Uterus (tissue), 4 donors: ENCODE results near the gene NEGR1. TPM values are rescaled to one million over a fixed set of nuclear protein-coding genes. Genes with fewer than 3 reads are reported as not detected.

ENCODE experiments used
- DNase-seq, 2 donors: peaks; one replicate each; pipeline ENCODE4 v3.0.0-alpha.2; 2019 to 2020
- H3K27ac ChIP-seq, 2 donors: fragments of 200-600 bp; sonication (generic); 1 replicate in 1 of 2; 2 replicates in 1 of 2; pipeline ENCODE4 v1.5.1; 2016 to 2018
- H3K27me3 ChIP-seq, 2 donors: fragments of 200-600 bp; sonication (generic); one replicate each; pipeline ENCODE4 v1.5.1; 2018 to 2019; ENCODE audit warnings: control low read depth in 1 of 2
- H3K36me3 ChIP-seq, 2 donors: fragments of 200-600 bp; sonication (generic); one replicate each; pipeline ENCODE4 v1.5.1; 2019; ENCODE audit warnings: control low read depth in 1 of 2
- H3K4me1 ChIP-seq, 2 donors: fragments of 200-600 bp; sonication (generic); one replicate each; pipeline ENCODE4 v1.5.1; 2018 to 2019; ENCODE audit warnings: control low read depth in 1 of 2
- H3K4me3 ChIP-seq, 2 donors: fragments of 200-600 bp; sonication (generic); 1 replicate in 1 of 2; 2 replicates in 1 of 2; pipeline ENCODE4 v1.5.1; 2018 to 2019; ENCODE audit warnings: mild to moderate bottlenecking in 1 of 2
- H3K9me3 ChIP-seq, 2 donors: fragments of 200-600 bp; sonication (generic); one replicate each; pipeline ENCODE4 v1.5.1; 2019; ENCODE audit warnings: control low read depth in 1 of 2
- POLR2A ChIP-seq, 2 donors: fragments of 450-650 bp; IDR thresholded peaks; one replicate each; pipeline ENCODE4 v1.6.1; 2016; ENCODE audit warnings: antibody characterized with exemption in 2 of 2, mild to moderate bottlenecking in 1 of 2, moderate library complexity in 1 of 2
- intact Hi-C: fragments of 100-400 bp; cut with DNase I; formaldehyde crosslinking; loops from one replicate; pipeline ENCODE4 v1.15.1; 2023; ENCODE audit warnings: low total_unique reads
- total RNA-seq, 4 donors: library from RNA; depleted of rRNA in 3 of 4; stranded (reverse); fragments of >200 nt in 3 of 4; gene quantifications; one replicate each; pipeline versions ENCODE4 v1.1.0 to v1.2.4, GENCODE V29; 2014 to 2023
- TF ChIP-seq, protein P1 (sequence below), 4 experiments: fragments of 200-600 bp in 2 of 4; fragments of 450-650 bp in 2 of 4; sonication (generic) in 2 of 4; IDR thresholded peaks; one replicate each; pipeline ENCODE4 v1.5.1; 2016 to 2019; ENCODE audit warnings: antibody characterized with exemption in 4 of 4, mild to moderate bottlenecking in 2 of 4, moderate library complexity in 1 of 4
- donor health status: DM: yes; HTN: yes; CAD: no.

NEGR1 gene
- total RNA-seq, 4 donors from 2014 or later = 6.7 to 42.9 (median 33.3) TPM

GRCh38 chr1:72177711-72178110 is 104.6 kb downstream of the NEGR1 start:
- no peak overlapping the region for H3K27ac ChIP-seq
- no peak for DNase-seq
- TF ChIP-seq POLR2A (IDR thresholded peaks at IDR 0.05) = no peak
- TF ChIP-seq, protein P1, sequence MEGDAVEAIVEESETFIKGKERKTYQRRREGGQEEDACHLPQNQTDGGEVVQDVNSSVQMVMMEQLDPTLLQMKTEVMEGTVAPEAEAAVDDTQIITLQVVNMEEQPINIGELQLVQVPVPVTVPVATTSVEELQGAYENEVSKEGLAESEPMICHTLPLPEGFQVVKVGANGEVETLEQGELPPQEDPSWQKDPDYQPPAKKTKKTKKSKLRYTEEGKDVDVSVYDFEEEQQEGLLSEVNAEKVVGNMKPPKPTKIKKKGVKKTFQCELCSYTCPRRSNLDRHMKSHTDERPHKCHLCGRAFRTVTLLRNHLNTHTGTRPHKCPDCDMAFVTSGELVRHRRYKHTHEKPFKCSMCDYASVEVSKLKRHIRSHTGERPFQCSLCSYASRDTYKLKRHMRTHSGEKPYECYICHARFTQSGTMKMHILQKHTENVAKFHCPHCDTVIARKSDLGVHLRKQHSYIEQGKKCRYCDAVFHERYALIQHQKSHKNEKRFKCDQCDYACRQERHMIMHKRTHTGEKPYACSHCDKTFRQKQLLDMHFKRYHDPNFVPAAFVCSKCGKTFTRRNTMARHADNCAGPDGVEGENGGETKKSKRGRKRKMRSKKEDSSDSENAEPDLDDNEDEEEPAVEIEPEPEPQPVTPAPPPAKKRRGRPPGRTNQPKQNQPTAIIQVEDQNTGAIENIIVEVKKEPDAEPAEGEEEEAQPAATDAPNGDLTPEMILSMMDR (IDR thresholded peaks at IDR 0.05) = no peak
- H3K4me3 ChIP-seq = no peak overlapping the region
- intact Hi-C loops = no loop called here
- H3K27me3 ChIP-seq = no peaks in the 10 kb centered on the region
- H3K9me3 ChIP-seq = no peaks in the 10 kb centered on the region
- H3K4me1 ChIP-seq = no peaks in the 10 kb centered on the region
- no peaks in the 10 kb centered on the region for H3K36me3 ChIP-seq

- H3K4me3 ChIP-seq = no peak overlapping the region
- no peaks in the 10 kb centered on the region for H3K27me3 ChIP-seq
- intact Hi-C loops = no loop called here
- no peak for DNase-seq
- no peaks in the 10 kb centered on the region for H3K36me3 ChIP-seq
- H3K27ac ChIP-seq = no peak overlapping the region
- TF ChIP-seq, protein P1 (IDR thresholded peaks at IDR 0.05) = no peak
- TF ChIP-seq POLR2A (IDR thresholded peaks at IDR 0.05) = no peak
- no peaks in the 10 kb centered on the region for H3K4me1 ChIP-seq
- H3K9me3 ChIP-seq = no peaks in the 10 kb centered on the region
Observed at GRCh38 chr1:72170246-72170645, 112.1 kb downstream of the NEGR1 start.

DNA sequence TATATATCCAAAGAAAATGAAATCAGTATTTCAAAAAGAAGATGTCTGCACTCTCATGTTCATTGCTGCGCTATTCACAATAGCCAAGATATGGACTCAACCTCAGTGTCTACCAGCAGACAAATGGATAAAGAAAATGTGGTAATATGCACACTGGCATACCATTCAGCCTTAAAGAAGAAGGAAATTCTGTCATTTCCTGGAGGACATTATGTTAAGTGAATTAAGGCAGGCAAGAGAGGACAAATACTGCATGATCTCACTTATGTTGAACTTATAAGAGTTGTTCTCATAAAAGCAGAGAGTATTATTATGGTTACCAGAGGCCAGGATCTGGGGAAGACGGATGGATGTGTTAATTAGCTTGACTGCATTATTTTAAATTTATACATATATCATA is 115.9 kb downstream of the NEGR1 start:
- intact Hi-C loops = no loop called here
- H3K27me3 ChIP-seq = no peaks in the 10 kb centered on the region
- H3K9me3 ChIP-seq = no peaks in the 10 kb centered on the region
- H3K36me3 ChIP-seq = no peaks in the 10 kb centered on the region
- no peak for TF ChIP-seq POLR2A (IDR thresholded peaks at IDR 0.05)
- TF ChIP-seq, protein P1 (IDR thresholded peaks at IDR 0.05) = no peak
- H3K27ac ChIP-seq = no peak overlapping the region
- H3K4me3 ChIP-seq = no peak overlapping the region
- no peaks in the 10 kb centered on the region for H3K4me1 ChIP-seq
- DNase-seq = no peak

- Histone ChIP-seq H3K4me3 (no peak overlapping the region), H3K27ac (no peak overlapping the region), H3K27me3 (no peaks in the 10 kb centered on the region), H3K9me3 (peaks cover 0 to 3% of the 10 kb centered on the region in 2 donors), H3K36me3 (no peaks in the 10 kb centered on the region), H3K4me1 (no peaks in the 10 kb centered on the region)
- TF ChIP-seq POLR2A (IDR thresholded peaks at IDR 0.05) = no peak
- TF ChIP-seq, protein P1 (IDR thresholded peaks at IDR 0.05) = no peak
- intact Hi-C loops = no loop called here
- DNase-seq = no peak
Observed at GRCh38 chr1:72150508-72150907, 131.8 kb downstream of the NEGR1 start.

DNA sequence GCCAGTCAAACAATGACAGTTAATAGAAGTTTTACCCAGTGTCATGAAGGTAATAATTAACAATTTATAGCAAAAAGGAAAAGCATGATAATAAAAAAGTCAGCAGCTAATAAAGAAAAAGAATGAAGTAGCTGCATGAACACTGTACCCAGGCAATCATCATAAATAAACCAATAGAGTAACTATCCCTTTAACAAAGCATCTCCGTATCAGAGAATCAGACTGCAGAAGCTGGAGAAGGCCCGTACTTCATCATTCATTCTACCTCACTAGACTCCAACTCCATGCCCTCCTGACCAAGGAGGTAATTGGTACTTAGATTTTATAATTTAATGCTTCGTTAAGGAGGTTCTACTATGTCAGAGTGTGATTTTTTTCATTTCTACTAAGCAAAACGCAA is 140.5 kb downstream of the NEGR1 start:
- Histone ChIP-seq H3K9me3 (peaks cover 0 to 5% of the 10 kb centered on the region in 2 donors), H3K27me3 (no peaks in the 10 kb centered on the region), H3K36me3 (no peaks in the 10 kb centered on the region), H3K27ac (no peak overlapping the region), H3K4me3 (no peak overlapping the region), H3K4me1 (no peaks in the 10 kb centered on the region)
- intact Hi-C loops = no loop called here
- DNase-seq = no peak
- TF ChIP-seq POLR2A (IDR thresholded peaks at IDR 0.05) = no peak
- TF ChIP-seq, protein P1 (IDR thresholded peaks at IDR 0.05) = no peak
